ENCODE results near the gene CALD1.

DNA sequence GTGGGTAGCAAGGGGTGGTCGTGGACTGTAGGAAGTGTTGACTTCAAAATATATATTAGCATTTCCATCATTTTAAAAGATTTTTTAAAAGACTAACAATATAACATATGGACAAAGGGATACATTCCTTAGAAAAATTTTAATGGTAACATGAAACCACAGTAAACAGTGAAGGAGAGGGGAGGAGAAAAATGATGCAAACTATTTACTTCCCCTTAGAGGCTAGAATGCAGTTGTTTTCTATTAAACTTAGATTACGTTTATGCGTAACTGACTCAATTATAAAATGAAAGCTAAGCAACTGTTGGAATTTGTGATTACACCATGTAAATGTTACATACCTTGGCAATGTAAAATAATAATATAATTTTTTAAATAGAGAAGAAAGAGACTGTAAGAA, 41.3 kb downstream of the CALD1 start:
- no peak for TF ChIP-seq CTCF (IDR thresholded peaks at IDR 0.05)
- TF ChIP-seq POLR2A (IDR thresholded peaks at IDR 0.05): no peak
